ENCODE data around the gene ZNF598. TPM values are rescaled to one million over a fixed set of nuclear protein-coding genes. Genes with fewer than 3 reads are reported as not detected.

Gene ZNF598
- total and polyA plus RNA-seq, 10 of the 15 experiments (the other 5 are each of a cell fraction or from before 2014, with no cell fraction given), result 0.08 to 74.0 (median 14.4) TPM

- in situ Hi-C loops (cut with MboI), result no loop called here
- BruUV-seq (replicated peaks), result no TSS peak
- ChIA-PET SMC1A (ENCODE audit: uncharacterized antibody, unreplicated experiment) (interaction anchor here (0.9 to 2.1 kb wide), 6 partner anchors 13 to 248 kb away, joined by 3 to 14 read pairs (median 4); partner anchors contain the start of genes ECI1 and TRAF7), RAD21 (ENCODE audit: unreplicated experiment) (interaction anchor here (0.5 to 2.5 kb wide), 5 partner anchors 12 to 151 kb away, joined by 3 to 14 read pairs (median 3); partner anchors contain the start of gene RPS2), POLR2A (interaction anchor here (0.8 to 2.2 kb wide), 8 partner anchors 10 to 151 kb away, joined by 3 to 10 read pairs (median 4); partner anchors contain the start of genes NOXO1, RPS2 and TRAF7), CTCF (interaction anchor here (0.6 to 4.3 kb wide), 27 partner anchors 11 to 483 kb away, joined by 3 to 54 read pairs (median 5); partner anchors contain the start of genes MLST8, NDUFB10, NOXO1 and NTHL1)
- Histone ChIP-seq H3K27ac (ENCODE audit: control insufficient read depth, insufficient read depth) (no peak overlapping the region), H3K79me2 (ENCODE audit: control insufficient read depth, insufficient read depth, low read length) (peaks cover 52% of the 10 kb centered on the region), H4K20me1 (ENCODE audit: control insufficient read depth, insufficient read depth) (peaks cover 6% of the 10 kb centered on the region), H3K4me1 (ENCODE audit: control insufficient read depth, insufficient read depth, low read length) (peaks cover 15% of the 10 kb centered on the region), H3K9me3 (replicated peaks; ENCODE audit: control insufficient read depth, insufficient read depth, low read length) (no peaks in the 10 kb centered on the region), H2AFZ (ENCODE audit: control insufficient read depth, low read depth, low read length) (no peak overlapping the region), H3K36me3 (ENCODE audit: control insufficient read depth in 2 of 2, insufficient read depth in 2 of 2, low read length in 1 of 2) (peaks cover 0 to 44% of the 10 kb centered on the region in 2 experiments; a peak in 3 of 4 replicates), H3K9ac (ENCODE audit: control insufficient read depth, insufficient read depth, low read length) (no peak overlapping the region), H3K4me3 (no peak overlapping the region), H3K27me3 (replicated peaks in 1 of 2; ENCODE audit: control insufficient read depth in 2 of 2, insufficient read depth in 2 of 2, low read length in 1 of 2) (no peaks in the 10 kb centered on the region), H3K4me2 (ENCODE audit: control insufficient read depth, insufficient read depth) (peak overlapping the region; percentile 43; the same call in 1 of the 2 replicates)
- ATAC-seq (peak; percentile 97), FAIRE-seq (peak; percentile 88), DNase-seq (ENCODE audit: low read depth, low spot score) (no peak)
- WGBS (ENCODE audit: insufficient coverage, insufficient replicate concordance, low lambda C conversion rate, missing lambda C conversion rate), result 33% methylated on average over 36 of the region's 36 CpGs
- intact Hi-C loops (cut with micrococcal nuclease; ENCODE audit: unreplicated experiment), result no loop called here
- TF ChIP-seq SIN3A (IDR thresholded peaks at IDR 0.05; ENCODE audit: low read depth, low read length) (0 out of 2 replicates have a peak, but pooled peaks have one; percentile 32), CREB1 (IDR thresholded peaks at IDR 0.05; ENCODE audit: low read depth) (no peak), RB1 (IDR thresholded peaks at IDR 0.05; ENCODE audit: borderline replicate concordance) (peak; percentile 40; the same call in 1 of the 2 replicates), MYC (IDR thresholded peaks at IDR 0.05; ENCODE audit: insufficient read depth, insufficient read length, insufficient replicate concordance, low read length, severe bottlenecking) (no peak), CTCF (IDR thresholded peaks at IDR 0.05 in 2 of 3, conservative IDR thresholded peaks at IDR 0.05 in 1 of 3; ENCODE audit: control insufficient read depth in 2 of 3, extremely low read depth in 1 of 3, insufficient read depth in 1 of 3, low read depth in 3 of 3, low read length in 3 of 3) (peak; percentile 96 to 99 (median 99); a peak in 5 of 6 replicates), TCF3 (IDR thresholded peaks at IDR 0.05; ENCODE audit: borderline replicate concordance, insufficient read depth, low read depth, low read length) (0 out of 2 replicates have a peak, but pooled peaks have one; percentile 56), LARP7 (IDR thresholded peaks at IDR 0.05) (0 out of 2 replicates have a peak, but pooled peaks have one; percentile 18), BACH1 (IDR thresholded peaks at IDR 0.05; ENCODE audit: borderline replicate concordance) (no peak), ESRRA (IDR thresholded peaks at IDR 0.05; ENCODE audit: low read length) (peak; percentile 51; the same call in 1 of the 2 replicates), PBX3 (IDR thresholded peaks at IDR 0.05; ENCODE audit: insufficient replicate concordance, low read depth, low read length) (peak; percentile 43), POLR2A (IDR thresholded peaks at IDR 0.05; ENCODE audit: low read depth, low read length) (peak; percentile 16), PKNOX1 (IDR thresholded peaks at IDR 0.05) (peak; percentile 83), YY1 (IDR thresholded peaks at IDR 0.05; ENCODE audit: low read depth, low read length) (peak; percentile 83), HCFC1 (IDR thresholded peaks at IDR 0.05; ENCODE audit: low read length) (no peak), RAD21 (IDR thresholded peaks at IDR 0.05; ENCODE audit: insufficient read depth, low read depth, low read length) (peak; percentile 43), TCF12 (IDR thresholded peaks at IDR 0.05; ENCODE audit: low read depth, low read length) (peak; percentile 65; the same call in 1 of the 2 replicates), POLR2AphosphoS5 (IDR thresholded peaks at IDR 0.05; ENCODE audit: low read length) (no peak), JUND (IDR thresholded peaks at IDR 0.05; ENCODE audit: low read depth, low read length) (no peak), POU2F2 (IDR thresholded peaks at IDR 0.05; ENCODE audit: borderline replicate concordance, low read depth, low read length) (0 out of 3 replicates have a peak, but pooled peaks have one; percentile 32)
Observed at GRCh38 chr16:2003827-2004641, 5.6 kb downstream of the ZNF598 start.
